ENCODE results near the gene SGMS1.
A peak's percentile ranks its signal among the peaks of the same experiment; 100 is the strongest.
"Not testable (repeated sequence)": the region's sequence is repeated elsewhere in the genome, so short reads cannot be mapped to it uniquely, and the experiment has no call there.

Gene SGMS1

GRCh38 chr10:50511492-50512213 is 112.1 kb downstream of the SGMS1 start:
- DNase-seq: no peak

- no peak for DNase-seq
These were observed 113.0 kb downstream of the SGMS1 start for GRCh38 chr10:50510517-50511473.

GRCh38 chr10:50508315-50509051 is 115.3 kb downstream of the SGMS1 start:
- no peak for DNase-seq

- DNase-seq: peak in 51 of 56 donors; percentile 34 to 87 (median 74)
These were observed 116.7 kb downstream of the SGMS1 start for GRCh38 chr10:50506861-50507573.

GRCh38 chr10:50504389-50504788 is 119.4 kb downstream of the SGMS1 start:
- no peak for DNase-seq

GRCh38 chr10:50503661-50504320 is 120.0 kb downstream of the SGMS1 start:
- DNase-seq: no peak

GRCh38 chr10:50503156-50503555 is 120.6 kb downstream of the SGMS1 start:
- DNase-seq: not testable (repeated sequence)

- peak in 1 of 56 donors; percentile 36 for DNase-seq
These were observed 121.8 kb downstream of the SGMS1 start for GRCh38 chr10:50501924-50502452.

- no peak for DNase-seq
These were observed 122.3 kb downstream of the SGMS1 start for GRCh38 chr10:50501478-50501877.

- DNase-seq: no peak
These were observed 125.3 kb downstream of the SGMS1 start for GRCh38 chr10:50498465-50498864.

GRCh38 chr10:50497758-50498157 is 126.0 kb downstream of the SGMS1 start:
- DNase-seq: no peak

- no peak for DNase-seq
These were observed 127.5 kb downstream of the SGMS1 start for GRCh38 chr10:50496228-50496627.

- no peak for DNase-seq
These were observed 133.5 kb downstream of the SGMS1 start for GRCh38 chr10:50490241-50490640.

- DNase-seq: not testable (repeated sequence)
These were observed 139.2 kb downstream of the SGMS1 start for GRCh38 chr10:50484550-50484949.

GRCh38 chr10:50480054-50481007 is 143.4 kb downstream of the SGMS1 start:
- no peak for DNase-seq

- no peak for DNase-seq
These were observed 146.2 kb downstream of the SGMS1 start for GRCh38 chr10:50477287-50478203.

GRCh38 chr10:50473756-50474155 is 150.0 kb downstream of the SGMS1 start:
- DNase-seq: no peak

GRCh38 chr10:50472914-50473313 is 150.8 kb downstream of the SGMS1 start:
- no peak for DNase-seq
